ENCODE measurements around the gene OR11A1. TPM values are rescaled to one million over a fixed set of nuclear protein-coding genes. Genes with fewer than 3 reads are reported as not detected.

Gene OR11A1
- total and polyA plus RNA-seq, 2 donors (not counting 1 experiment from before 2014, with no cell fraction given): not detected

DNA sequence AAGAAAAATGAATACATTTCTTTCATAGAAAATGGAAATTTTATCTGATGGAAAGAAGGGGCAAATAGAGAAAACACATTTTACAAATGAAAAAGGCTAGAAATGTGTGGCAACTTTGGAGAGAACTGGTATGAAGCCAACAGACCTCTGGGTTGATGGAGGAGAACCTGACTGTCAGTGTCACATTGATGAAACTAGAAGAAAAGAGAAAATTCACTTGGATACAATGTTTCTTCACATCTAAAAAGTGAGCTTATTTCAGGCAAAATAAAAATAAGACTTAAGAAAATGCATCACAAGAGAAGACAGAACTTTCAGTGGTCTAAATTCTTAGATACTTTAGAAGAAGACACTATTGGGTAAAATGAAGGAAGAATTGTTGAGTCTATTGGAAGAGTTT is 61.5 kb downstream of the OR11A1 start, which contains the start of gene OR12D2:
Gene OR12D2, plus strand, starts transcription at position 301 of the 400 bp plus-strand sequence. CDS start 1,069 bp downstream, outside the sequence.
- Histone ChIP-seq H3K9ac (ENCODE audit: low read length) (no peak within 1 kb of the TSS), H3K4me1 (ENCODE audit: control insufficient read depth in 2 of 2, insufficient read depth in 2 of 2, low read length in 2 of 2) (no peaks in the 10 kb centered on the region), H2AFZ (ENCODE audit: insufficient read depth, low read depth, low read length, poor library complexity, severe bottlenecking) (no peak within 1 kb of the TSS), H3K9me3 (ENCODE audit: control extremely low read depth in 1 of 3, control insufficient read depth in 2 of 3, insufficient read depth in 1 of 3, low read length in 2 of 3) (peaks cover 0 to 7% (median 0%) of the 10 kb centered on the region in 3 donors), H3K27ac (ENCODE audit: low read length in 2 of 2) (no peak within 1 kb of the TSS), H3K4me3 (ENCODE audit: control extremely low read depth in 1 of 5, extremely low read depth in 1 of 5, insufficient read depth in 1 of 5, low read depth in 2 of 5, low read length in 4 of 5) (no peak within 1 kb of the TSS), H4K20me1 (ENCODE audit: control insufficient read depth, insufficient read depth, low read length, poor library complexity, severe bottlenecking) (no peaks in the 10 kb centered on the region), H3K4me2 (replicated peaks; ENCODE audit: low read depth, low read length, poor library complexity, severe bottlenecking) (no peak within 1 kb of the TSS), H3K36me3 (replicated peaks in 1 of 2; ENCODE audit: control extremely low read depth in 1 of 2, control insufficient read depth in 1 of 2, extremely low read depth in 1 of 2, insufficient read depth in 2 of 2, low read length in 1 of 2) (no peaks in the 10 kb centered on the region), H3K27me3 (replicated peaks in 1 of 4; ENCODE audit: control extremely low read depth in 1 of 4, control insufficient read depth in 3 of 4, insufficient read depth in 4 of 4, low read length in 3 of 4) (peaks cover 0 to 11% (median 1%) of the 10 kb centered on the region in 4 experiments), H3K79me2 (ENCODE audit: control insufficient read depth, insufficient read depth, low read length) (no peaks in the 10 kb centered on the region)
- ChIA-PET CTCF (no interaction called here), POLR2A (no interaction called here)
- intact Hi-C loops (cut with micrococcal nuclease): no loop called here
- peaks cover 22% of the 10 kb centered on the region for H3K27me3 Mint-ChIP-seq
- H3K27ac Mint-ChIP-seq: no peak within 1 kb of the TSS
- no peaks in the 10 kb centered on the region for H3K9me3 Mint-ChIP-seq (ENCODE audit: insufficient read depth)
- DNase-seq: no peak
- no peak for ATAC-seq (ENCODE audit: low read depth)
- TF ChIP-seq EZH2 (IDR thresholded peaks at IDR 0.05; ENCODE audit: borderline replicate concordance, insufficient read depth, low read depth, low read length, poor library complexity, severe bottlenecking) (no peak), CTCF (IDR thresholded peaks at IDR 0.05) (no peak)
- H3K4me1 Mint-ChIP-seq: no peaks in the 10 kb centered on the region
- no peak within 1 kb of the TSS for H3K4me3 Mint-ChIP-seq

DNA sequence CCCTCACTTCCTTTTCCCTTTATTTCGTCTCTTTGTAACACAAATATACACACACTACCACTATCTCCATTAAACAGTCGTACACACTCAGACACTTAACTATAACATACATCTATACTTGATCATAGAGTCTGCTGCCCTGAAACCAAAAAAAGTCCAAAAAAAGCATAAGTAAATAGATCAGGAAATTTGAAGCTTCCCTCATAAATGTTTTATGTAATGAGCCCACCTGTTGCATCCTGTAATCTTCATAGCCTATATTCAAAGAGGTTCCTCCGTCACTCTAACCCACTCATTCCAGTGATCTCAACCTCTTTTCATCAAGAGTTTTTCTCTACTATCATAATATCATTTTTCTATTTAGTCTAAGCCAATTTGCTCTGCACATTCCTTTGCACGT is 68.3 kb downstream of the OR11A1 start:
- H3K4me3 Mint-ChIP-seq: no peak overlapping the region
- no peaks in the 10 kb centered on the region for H3K36me3 ChIP-seq (replicated peaks in 1 of 2; ENCODE audit: control extremely low read depth in 1 of 2, control insufficient read depth in 1 of 2, extremely low read depth in 1 of 2, insufficient read depth in 2 of 2, low read length in 1 of 2)
- ChIA-PET CTCF (no interaction called here), POLR2A (no interaction called here)
- DNase-seq (no peak), ATAC-seq (ENCODE audit: low read depth) (no peak)
- no peak overlapping the region for H3K4me3 ChIP-seq (ENCODE audit: control extremely low read depth in 1 of 5, extremely low read depth in 1 of 5, insufficient read depth in 1 of 5, low read depth in 2 of 5, low read length in 4 of 5)
- no peak overlapping the region for H2AFZ ChIP-seq (ENCODE audit: insufficient read depth, low read depth, low read length, poor library complexity, severe bottlenecking)
- no peak overlapping the region for H3K9ac ChIP-seq (ENCODE audit: low read length)
- no peaks in the 10 kb centered on the region for H3K4me1 Mint-ChIP-seq
- intact Hi-C loops (cut with micrococcal nuclease): no loop called here
- no peaks in the 10 kb centered on the region for H4K20me1 ChIP-seq (ENCODE audit: control insufficient read depth, insufficient read depth, low read length, poor library complexity, severe bottlenecking)
- H3K27ac Mint-ChIP-seq: no peak overlapping the region
- no peaks in the 10 kb centered on the region for H3K4me1 ChIP-seq (ENCODE audit: control insufficient read depth in 2 of 2, insufficient read depth in 2 of 2, low read length in 2 of 2)
- WGBS (ENCODE audit: insufficient coverage): 43% methylated on average over 1 of the region's 4 CpGs
- H3K79me2 ChIP-seq (ENCODE audit: control insufficient read depth, insufficient read depth, low read length): no peaks in the 10 kb centered on the region
- no peak overlapping the region for H3K4me2 ChIP-seq (replicated peaks; ENCODE audit: low read depth, low read length, poor library complexity, severe bottlenecking)
- peaks cover 0 to 7% (median 0%) of the 10 kb centered on the region in 3 donors for H3K9me3 ChIP-seq (ENCODE audit: control extremely low read depth in 1 of 3, control insufficient read depth in 2 of 3, insufficient read depth in 1 of 3, low read length in 2 of 3)
- no peaks in the 10 kb centered on the region for H3K9me3 Mint-ChIP-seq (ENCODE audit: insufficient read depth)
- TF ChIP-seq CTCF (IDR thresholded peaks at IDR 0.05) (no peak), EZH2 (IDR thresholded peaks at IDR 0.05; ENCODE audit: borderline replicate concordance, insufficient read depth, low read depth, low read length, poor library complexity, severe bottlenecking) (no peak)
- peaks cover 0 to 3% (median 0%) of the 10 kb centered on the region in 4 experiments for H3K27me3 ChIP-seq (replicated peaks in 1 of 4; ENCODE audit: control extremely low read depth in 1 of 4, control insufficient read depth in 3 of 4, insufficient read depth in 4 of 4, low read length in 3 of 4)
- H3K27ac ChIP-seq (ENCODE audit: low read length in 2 of 2): no peak overlapping the region
- peaks cover 28% of the 10 kb centered on the region for H3K27me3 Mint-ChIP-seq
